ENCODE measurements around the gene EMC9. TPM values are rescaled to one million over a fixed set of nuclear protein-coding genes. Genes with fewer than 3 reads are reported as not detected.

Gene EMC9
- total RNA-seq, 4 donors from 2014 or later, result 6.4 to 15.4 (median 10.4) TPM

- H3K4me3 ChIP-seq, result no peak overlapping the region
- WGBS, 2 donors (ENCODE audit: low coverage in 1 of 2), result 86% methylated on average over 5 of the region's 13 CpGs; no CpG with 5 or more reads in 1 of the 2 donors
- H3K9me3 ChIP-seq, result no peaks in the 10 kb centered on the region
- no peak overlapping the region for H3K27ac ChIP-seq
- ATAC-seq, result no peak
- TF ChIP-seq CTCF (IDR thresholded peaks at IDR 0.05), result no peak
- TF ChIP-seq EP300 (IDR thresholded peaks at IDR 0.05), result no peak
- TF ChIP-seq POLR2A (IDR thresholded peaks at IDR 0.05), result no peak
- no peak for TF ChIP-seq POLR2AphosphoS5 (IDR thresholded peaks at IDR 0.05)
- H3K4me1 ChIP-seq, result peaks cover 0 to 3% (median 0%) of the 10 kb centered on the region in 3 donors
- peaks cover 0 to 45% of the 10 kb centered on the region in 2 donors for H3K36me3 ChIP-seq
- no peaks in the 10 kb centered on the region for H3K27me3 ChIP-seq
Measured at GRCh38 chr14:24103451-24103850, 37.9 kb downstream of the EMC9 start.

GRCh38 chr14:24102357-24103048, 38.9 kb downstream of the EMC9 start:
- Histone ChIP-seq H3K36me3 (peaks cover 0 to 54% of the 10 kb centered on the region in 2 donors), H3K9me3 (no peaks in the 10 kb centered on the region), H3K27me3 (no peaks in the 10 kb centered on the region), H3K4me3 (no peak overlapping the region), H3K4me1 (no peaks in the 10 kb centered on the region), H3K27ac (no peak overlapping the region)
- WGBS, 2 donors (ENCODE audit: low coverage in 1 of 2), result 93 to 100% methylated on average over 5 to 6 of the region's 7 CpGs
- TF ChIP-seq CTCF (IDR thresholded peaks at IDR 0.05) (no peak), EP300 (IDR thresholded peaks at IDR 0.05) (no peak), POLR2A (IDR thresholded peaks at IDR 0.05) (no peak), POLR2AphosphoS5 (IDR thresholded peaks at IDR 0.05) (no peak)
- no peak for ATAC-seq

GRCh38 chr14:24100982-24101494, 40.4 kb downstream of the EMC9 start:
- Histone ChIP-seq H3K27ac (no peak overlapping the region), H3K4me3 (no peak overlapping the region), H3K9me3 (no peaks in the 10 kb centered on the region), H3K36me3 (peaks cover 0 to 54% of the 10 kb centered on the region in 2 donors), H3K4me1 (no peaks in the 10 kb centered on the region), H3K27me3 (no peaks in the 10 kb centered on the region)
- TF ChIP-seq CTCF (IDR thresholded peaks at IDR 0.05), result no peak
- TF ChIP-seq POLR2A (IDR thresholded peaks at IDR 0.05), result no peak
- no peak for TF ChIP-seq EP300 (IDR thresholded peaks at IDR 0.05)
- TF ChIP-seq POLR2AphosphoS5 (IDR thresholded peaks at IDR 0.05), result no peak
- no CpG with 5 or more reads among the region's 3 CpGs for WGBS, 2 donors (ENCODE audit: low coverage in 1 of 2)
- no peak for ATAC-seq

- WGBS, 2 donors (ENCODE audit: low coverage in 1 of 2), result 83 to 100% methylated on average over 1 to 3 of the region's 4 CpGs
Measured at GRCh38 chr14:24100197-24100981, 41.0 kb downstream of the EMC9 start.

More at GRCh38 chr14:24100197-24100981, 41.0 kb downstream of the EMC9 start:
- Histone ChIP-seq H3K27ac (no peak overlapping the region), H3K27me3 (no peaks in the 10 kb centered on the region), H3K9me3 (no peaks in the 10 kb centered on the region), H3K4me1 (peaks cover 0 to 5% (median 2%) of the 10 kb centered on the region in 3 donors), H3K4me3 (no peak overlapping the region), H3K36me3 (peaks cover 0 to 54% of the 10 kb centered on the region in 2 donors)
- ATAC-seq, result no peak
- TF ChIP-seq CTCF (IDR thresholded peaks at IDR 0.05) (no peak), POLR2AphosphoS5 (IDR thresholded peaks at IDR 0.05) (no peak), EP300 (IDR thresholded peaks at IDR 0.05) (no peak), POLR2A (IDR thresholded peaks at IDR 0.05) (no peak)

Data from gastroesophageal sphincter (tissue), 4 donors.